Dendritic cell treated with granulocyte-macrophage colony-stimulating factor and Interleukin-4, amounts not matched to agents 40 ng/mL and 50 ng/mL, for 4 days (primary cell): Measurements from ENCODE around the gene NUMA1.

Source experiments
- H3K27ac Mint-ChIP-seq: one replicate; pipeline ENCODE4 v1.8.0; 2022; ENCODE audit warnings: mild to moderate bottlenecking, mixed read lengths
- H3K27me3 Mint-ChIP-seq: one replicate; pipeline ENCODE4 v1.8.0; 2022; ENCODE audit warnings: mild to moderate bottlenecking, mixed read lengths
- H3K36me3 Mint-ChIP-seq: one replicate; pipeline ENCODE4 v1.8.0; 2022; ENCODE audit warnings: low read depth, mixed read lengths
- H3K4me1 Mint-ChIP-seq: one replicate; pipeline ENCODE4 v1.8.0; 2022; ENCODE audit warnings: low read depth, mixed read lengths
- H3K4me3 Mint-ChIP-seq: one replicate; pipeline ENCODE4 v1.8.0; 2022; ENCODE audit warnings: mild to moderate bottlenecking, moderate library complexity, mixed read lengths
- H3K9me3 Mint-ChIP-seq: one replicate; pipeline ENCODE4 v1.8.0; 2022; ENCODE audit warnings: mixed read lengths
- intact Hi-C: fragments of 100-400 bp; cut with micrococcal nuclease; formaldehyde crosslinking; loops from one replicate; pipeline ENCODE4 v1.15.0; 2022

The NUMA1 gene

GRCh38 chr11:71955898-71956456, 124.4 kb downstream of the NUMA1 start:
- H3K9me3 Mint-ChIP-seq, result no peaks in the 10 kb centered on the region
- H3K4me1 Mint-ChIP-seq, result peaks cover 22% of the 10 kb centered on the region
- no peaks in the 10 kb centered on the region for H3K27me3 Mint-ChIP-seq
- H3K4me3 Mint-ChIP-seq, result no peak overlapping the region
- intact Hi-C loops, result no loop called here
- H3K36me3 Mint-ChIP-seq, result peaks cover 25% of the 10 kb centered on the region
- H3K27ac Mint-ChIP-seq, result no peak overlapping the region
